ENCODE data around the gene ADAD1. TPM values are rescaled to one million over a fixed set of nuclear protein-coding genes. Genes with fewer than 3 reads are reported as not detected.

Gene ADAD1
- polyA plus RNA-seq, 1 donor (not counting 4 experiments of a cell fraction or from before 2014, with no cell fraction given) = not detected

DNA sequence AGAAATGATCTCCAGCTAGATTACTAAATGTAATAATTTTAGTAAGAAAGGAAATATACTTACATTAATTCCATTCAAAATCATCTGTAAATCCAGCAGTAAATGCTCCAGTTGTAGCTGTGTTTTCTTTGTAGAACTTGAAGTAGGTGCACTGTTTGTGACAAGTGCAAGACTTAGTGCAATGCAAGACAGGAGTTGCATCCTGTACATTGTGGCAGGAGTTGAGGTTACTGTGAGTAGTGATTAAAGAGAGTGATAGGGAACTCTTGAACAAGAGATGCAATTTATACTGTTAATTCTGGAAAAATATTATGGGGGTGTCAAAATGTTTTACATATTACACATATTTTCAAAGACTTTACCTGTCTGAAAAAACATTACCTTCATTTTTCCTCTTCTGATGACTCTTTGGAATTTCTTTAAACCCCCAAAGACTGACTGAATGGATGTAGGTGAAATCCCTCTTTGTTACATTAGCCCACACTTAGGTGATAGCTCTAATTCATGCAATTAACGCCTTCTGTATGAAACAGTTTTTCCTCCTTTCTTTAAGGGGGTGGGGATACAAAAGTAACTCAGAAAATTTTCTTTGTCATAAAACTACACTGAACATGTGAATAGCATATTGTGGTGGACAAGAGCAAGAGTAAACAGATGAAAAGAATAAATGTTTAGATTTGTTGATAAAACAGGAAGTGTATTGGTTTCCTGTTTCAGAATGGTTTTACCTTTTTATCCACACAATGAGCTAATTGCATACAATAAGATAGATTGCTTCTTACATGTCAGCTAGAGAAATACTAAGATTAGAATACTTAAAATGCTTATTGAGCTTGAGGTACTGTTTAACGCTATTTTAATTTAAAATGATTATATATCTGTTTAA, 77.7 kb downstream of the ADAD1 start, which contains the start of gene IL2:
Gene IL2 (minus strand): TSS at position 495 of the 886 bp plus-strand sequence. CDS start 285 bp downstream, at position 210.
- Histone ChIP-seq H3K9ac (ENCODE audit: control insufficient read depth, extremely low read depth, insufficient read depth, low read length) (no peak within 1 kb of the TSS), H3K4me2 (ENCODE audit: control insufficient read depth, extremely low read depth, insufficient read depth, low read depth, low read length) (no peak within 1 kb of the TSS), H3K36me3 (ENCODE audit: control insufficient read depth in 2 of 2, extremely low read depth in 1 of 2, insufficient read depth in 2 of 2, low read length in 2 of 2) (no peaks in the 10 kb centered on the region), H3K9me3 (ENCODE audit: control insufficient read depth, low read depth, low read length) (no peaks in the 10 kb centered on the region), H4K20me1 (ENCODE audit: control insufficient read depth, extremely low read depth, insufficient read depth, low read length) (no peaks in the 10 kb centered on the region), H3K9me1 (ENCODE audit: control insufficient read depth, extremely low read depth, insufficient read depth, low read length) (no peaks in the 10 kb centered on the region), H2AFZ (ENCODE audit: control insufficient read depth, low read length) (no peak within 1 kb of the TSS), H3K4me3 (ENCODE audit: control insufficient read depth in 2 of 3, extremely low read depth in 1 of 3, insufficient read depth in 2 of 3, low read depth in 1 of 3, low read length in 3 of 3) (no peak within 1 kb of the TSS), H3K27me3 (ENCODE audit: control insufficient read depth, extremely low read depth, insufficient read depth, low read length) (no peaks in the 10 kb centered on the region), H3K4me1 (ENCODE audit: control insufficient read depth, extremely low read depth, insufficient read depth, low read length) (no peaks in the 10 kb centered on the region), H3K79me2 (ENCODE audit: control insufficient read depth, insufficient read depth, low read length) (no peaks in the 10 kb centered on the region), H3K27ac (ENCODE audit: control insufficient read depth, insufficient read depth, low read length) (no peak within 1 kb of the TSS)
- DNase-seq (ENCODE audit: low read depth, low spot score) (no peak), FAIRE-seq (no peak)
- TF ChIP-seq, protein P1, sequence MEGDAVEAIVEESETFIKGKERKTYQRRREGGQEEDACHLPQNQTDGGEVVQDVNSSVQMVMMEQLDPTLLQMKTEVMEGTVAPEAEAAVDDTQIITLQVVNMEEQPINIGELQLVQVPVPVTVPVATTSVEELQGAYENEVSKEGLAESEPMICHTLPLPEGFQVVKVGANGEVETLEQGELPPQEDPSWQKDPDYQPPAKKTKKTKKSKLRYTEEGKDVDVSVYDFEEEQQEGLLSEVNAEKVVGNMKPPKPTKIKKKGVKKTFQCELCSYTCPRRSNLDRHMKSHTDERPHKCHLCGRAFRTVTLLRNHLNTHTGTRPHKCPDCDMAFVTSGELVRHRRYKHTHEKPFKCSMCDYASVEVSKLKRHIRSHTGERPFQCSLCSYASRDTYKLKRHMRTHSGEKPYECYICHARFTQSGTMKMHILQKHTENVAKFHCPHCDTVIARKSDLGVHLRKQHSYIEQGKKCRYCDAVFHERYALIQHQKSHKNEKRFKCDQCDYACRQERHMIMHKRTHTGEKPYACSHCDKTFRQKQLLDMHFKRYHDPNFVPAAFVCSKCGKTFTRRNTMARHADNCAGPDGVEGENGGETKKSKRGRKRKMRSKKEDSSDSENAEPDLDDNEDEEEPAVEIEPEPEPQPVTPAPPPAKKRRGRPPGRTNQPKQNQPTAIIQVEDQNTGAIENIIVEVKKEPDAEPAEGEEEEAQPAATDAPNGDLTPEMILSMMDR (optimal IDR thresholded peaks at IDR 0.05 in 1 of 3, IDR thresholded peaks at IDR 0.05 in 1 of 3, conservative IDR thresholded peaks at IDR 0.05 in 1 of 3; ENCODE audit: extremely low read depth in 1 of 3, insufficient read depth in 2 of 3, low read length in 3 of 3) = no peak
- no peak for TF ChIP-seq EZH2 (IDR thresholded peaks at IDR 0.05; ENCODE audit: low read length)
- dilution Hi-C loops (cut with MboI; ENCODE audit: extremely low pct_ligation_motif_present, low sequenced_read_pairs) = no loop called here

DNA sequence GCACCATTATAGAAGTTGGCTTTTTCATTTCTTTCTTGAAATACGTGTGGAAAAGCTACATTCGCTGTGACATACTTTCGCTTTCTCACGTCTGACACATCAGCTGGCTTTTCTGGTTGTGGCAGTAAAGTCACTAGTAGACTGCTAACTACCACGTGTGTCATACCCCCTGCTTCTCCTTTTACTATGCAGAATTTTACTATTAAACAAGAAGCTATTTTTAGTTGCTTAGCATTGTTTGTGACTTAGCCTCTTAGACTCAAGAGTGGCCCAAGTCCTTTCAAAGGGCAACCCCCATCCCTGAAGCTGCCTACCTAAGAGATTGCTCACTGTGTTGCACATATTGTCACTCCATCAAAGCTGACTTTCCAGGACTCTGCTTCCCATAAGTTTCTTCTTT, 79.8 kb downstream of the ADAD1 start:
- Histone ChIP-seq H3K4me2 (ENCODE audit: control insufficient read depth, extremely low read depth, insufficient read depth, low read depth, low read length) (peak overlapping the region; percentile 46), H2AFZ (ENCODE audit: control insufficient read depth, low read length) (no peak overlapping the region), H3K9me1 (ENCODE audit: control insufficient read depth, extremely low read depth, insufficient read depth, low read length) (no peaks in the 10 kb centered on the region), H3K9me3 (ENCODE audit: control insufficient read depth, low read depth, low read length) (no peaks in the 10 kb centered on the region), H3K9ac (ENCODE audit: control insufficient read depth, extremely low read depth, insufficient read depth, low read length) (no peak overlapping the region), H3K27ac (ENCODE audit: control insufficient read depth, insufficient read depth, low read length) (no peak overlapping the region), H3K27me3 (ENCODE audit: control insufficient read depth, extremely low read depth, insufficient read depth, low read length) (no peaks in the 10 kb centered on the region), H3K4me3 (ENCODE audit: control insufficient read depth in 2 of 3, extremely low read depth in 1 of 3, insufficient read depth in 2 of 3, low read depth in 1 of 3, low read length in 3 of 3) (no peak overlapping the region), H4K20me1 (ENCODE audit: control insufficient read depth, extremely low read depth, insufficient read depth, low read length) (no peaks in the 10 kb centered on the region), H3K79me2 (ENCODE audit: control insufficient read depth, insufficient read depth, low read length) (no peaks in the 10 kb centered on the region), H3K36me3 (ENCODE audit: control insufficient read depth in 2 of 2, extremely low read depth in 1 of 2, insufficient read depth in 2 of 2, low read length in 2 of 2) (no peaks in the 10 kb centered on the region), H3K4me1 (ENCODE audit: control insufficient read depth, extremely low read depth, insufficient read depth, low read length) (no peaks in the 10 kb centered on the region)
- dilution Hi-C loops (cut with MboI; ENCODE audit: extremely low pct_ligation_motif_present, low sequenced_read_pairs) = no loop called here
- FAIRE-seq (no peak), DNase-seq (ENCODE audit: low read depth, low spot score) (no peak)
- TF ChIP-seq EZH2 (IDR thresholded peaks at IDR 0.05; ENCODE audit: low read length) = no peak
- TF ChIP-seq, protein P1 (optimal IDR thresholded peaks at IDR 0.05 in 1 of 3, IDR thresholded peaks at IDR 0.05 in 1 of 3, conservative IDR thresholded peaks at IDR 0.05 in 1 of 3; ENCODE audit: extremely low read depth in 1 of 3, insufficient read depth in 2 of 3, low read length in 3 of 3) = no peak
